Endodermal cell (in vitro differentiated cells): ENCODE results near the gene KERA. TPM values are rescaled to one million over a fixed set of nuclear protein-coding genes. Genes with fewer than 3 reads are reported as not detected.

Experiments
- DNase-seq: peaks from one replicate; pipeline ENCODE4 v3.0.0-alpha.2; 2017
- H3K27ac ChIP-seq: 2 replicates; pipeline ENCODE4 v1.5.1; 2013; ENCODE audit warnings: mild to moderate bottlenecking, low read depth, low read length, moderate library complexity
- H3K27me3 ChIP-seq: 2 replicates; pipeline ENCODE4 v1.6.1; 2013; ENCODE audit warnings: mild to moderate bottlenecking, low read length, moderate library complexity; ENCODE audit not compliant: insufficient read depth, control insufficient read depth, poor library complexity, severe bottlenecking
- H3K36me3 ChIP-seq: 2 replicates; pipeline ENCODE4 v1.7.0; 2013; ENCODE audit warnings: mild to moderate bottlenecking, low read length, moderate library complexity; ENCODE audit not compliant: control insufficient read depth, insufficient read depth
- H3K4me1 ChIP-seq: one replicate; pipeline ENCODE4 v1.7.0; 2013; ENCODE audit warnings: low read length; ENCODE audit not compliant: control insufficient read depth, insufficient read depth
- H3K4me3 ChIP-seq: 2 replicates; pipeline ENCODE4 v1.5.1; 2013; ENCODE audit warnings: mild to moderate bottlenecking, low read length, moderate library complexity
- H3K9ac ChIP-seq: 2 replicates; pipeline ENCODE4 v1.6.1; 2013; ENCODE audit warnings: mild to moderate bottlenecking, low read length, moderate library complexity; ENCODE audit not compliant: poor library complexity, severe bottlenecking; ENCODE audit errors: extremely low read depth
- H3K9me3 ChIP-seq: 2 replicates; pipeline ENCODE4 v1.6.1; 2013; ENCODE audit warnings: mild to moderate bottlenecking, low read length, moderate library complexity; ENCODE audit not compliant: control insufficient read depth
- H3K27ac Mint-ChIP-seq: 2 replicates; pipeline ENCODE4 v1.8.0; 2020; ENCODE audit warnings: mixed read lengths
- H3K27me3 Mint-ChIP-seq: 2 replicates; pipeline ENCODE4 v1.8.0; 2021; ENCODE audit warnings: mild to moderate bottlenecking, mixed read lengths; ENCODE audit not compliant: insufficient read depth
- H3K36me3 Mint-ChIP-seq: 2 replicates; pipeline ENCODE4 v1.8.0; 2020; ENCODE audit warnings: low read depth, mixed read lengths
- H3K4me1 Mint-ChIP-seq: 2 replicates; pipeline ENCODE4 v1.8.0; 2020; ENCODE audit warnings: mixed read lengths
- H3K4me3 Mint-ChIP-seq: 2 replicates; pipeline ENCODE4 v1.8.0; 2020; ENCODE audit warnings: mild to moderate bottlenecking, moderate library complexity, mixed read lengths
- H3K9me3 Mint-ChIP-seq: 2 replicates; pipeline ENCODE4 v1.8.0; 2020; ENCODE audit warnings: mild to moderate bottlenecking, mixed read lengths
- CTCF ChIP-seq: fragments of 200-600 bp; sonication (generic); conservative IDR thresholded peaks from 2 replicates; pipeline ENCODE4 v1.5.0; 2021; ENCODE audit warnings: antibody characterized with exemption, mild to moderate bottlenecking
- WGBS, 2 experiments: methylation state at CpG; one replicate each; pipeline versions ENCODE4 v1.1.5 to v1.1.7; 2013; ENCODE audit warnings: missing lambda C conversion rate in 2 of 2, mixed read lengths in 1 of 2; ENCODE audit not compliant: insufficient coverage in 1 of 2, insufficient read length in 1 of 2; 5-methylcytosine and 5-hydroxymethylcytosine counted together
- total RNA-seq, 2 donors: library from RNA; stranded (reverse); fragmentation: NEBNext Ultra II Directional in 1 of 2; extraction: Animal tissue kit (Norgen Biotek cat#: 25700) in 1 of 2; gene quantifications; 2 replicates in 1 of 2; 3 replicates in 1 of 2; pipeline ENCODE4 v1.2.1, GENCODE V29; 2021

KERA gene
- total RNA-seq, 2 donors from 2014 or later = not detected

DNA sequence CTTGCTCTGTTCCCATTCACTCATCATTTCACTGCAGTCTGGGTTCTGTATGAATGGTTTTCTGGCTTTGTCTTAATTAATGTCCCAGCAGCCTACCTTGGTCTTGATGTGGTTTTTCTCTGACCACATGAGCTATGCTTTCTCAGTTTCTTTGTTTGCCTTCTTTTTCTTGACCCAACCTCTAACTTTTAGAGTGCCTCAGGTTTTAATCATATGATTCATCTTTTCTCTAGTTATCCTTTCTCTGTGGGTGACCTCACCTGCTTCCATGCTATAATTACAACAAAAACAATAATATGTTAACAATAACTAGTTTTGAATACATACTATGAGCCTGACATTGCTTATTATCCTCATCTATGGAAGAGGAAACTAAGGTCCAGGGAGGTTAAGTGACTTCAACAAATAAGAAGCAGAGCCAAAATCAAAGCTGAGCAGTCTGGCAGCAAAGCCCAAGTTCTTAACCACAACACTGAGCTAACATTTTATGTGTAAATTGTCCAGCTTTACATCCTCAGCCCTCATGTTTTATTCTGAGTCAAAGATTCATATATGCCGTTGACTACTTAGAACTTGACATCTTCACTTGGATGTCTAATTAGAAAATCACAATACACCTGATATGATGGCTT, 48.4 kb downstream of the KERA start:
- Histone ChIP-seq H3K4me3 (no peak overlapping the region), H3K4me1 (no peaks in the 10 kb centered on the region), H3K27me3 (no peaks in the 10 kb centered on the region), H3K9me3 (no peaks in the 10 kb centered on the region), H3K9ac (no peak overlapping the region), H3K27ac (no peak overlapping the region), H3K36me3 (no peaks in the 10 kb centered on the region)
- Mint-ChIP-seq H3K27me3 (peaks cover 3% of the 10 kb centered on the region), H3K27ac (no peak overlapping the region), H3K4me1 (peaks cover 15% of the 10 kb centered on the region), H3K9me3 (no peaks in the 10 kb centered on the region), H3K4me3 (no peak overlapping the region), H3K36me3 (no peaks in the 10 kb centered on the region)
- 90 to 100% methylated on average over 1 of the region's 1 CpG for WGBS, 2 experiments
- DNase-seq = no peak
- no peak for TF ChIP-seq CTCF

- H3K27me3 Mint-ChIP-seq = no peaks in the 10 kb centered on the region
- no peaks in the 10 kb centered on the region for H3K9me3 ChIP-seq
- H3K27ac Mint-ChIP-seq = peak overlapping the region; percentile 37
- H3K27ac ChIP-seq = no peak overlapping the region
- no peak for TF ChIP-seq CTCF
- no peaks in the 10 kb centered on the region for H3K9me3 Mint-ChIP-seq
- no peak overlapping the region for H3K9ac ChIP-seq
- H3K36me3 Mint-ChIP-seq = no peaks in the 10 kb centered on the region
- no peaks in the 10 kb centered on the region for H3K36me3 ChIP-seq
- no peaks in the 10 kb centered on the region for H3K27me3 ChIP-seq
- H3K4me3 ChIP-seq = no peak overlapping the region
- no peak for DNase-seq
- peaks cover 15% of the 10 kb centered on the region for H3K4me1 Mint-ChIP-seq
- no peak overlapping the region for H3K4me3 Mint-ChIP-seq
- WGBS, 2 experiments = 88% methylated on average over 2 of the region's 2 CpGs; no CpG with 5 or more reads in 1 of the 2 experiments
- no peaks in the 10 kb centered on the region for H3K4me1 ChIP-seq
Measured at GRCh38 chr12:91007531-91008290, 50.1 kb downstream of the KERA start.

GRCh38 chr12:91004872-91005271, 53.0 kb downstream of the KERA start, which contains the start of gene EPYC:
Gene EPYC (minus strand): TSS chr12:91004972. CDS start chr12:91002565, 2,407 bp downstream.
- H3K4me1 ChIP-seq = no peaks in the 10 kb centered on the region

More at GRCh38 chr12:91004872-91005271, 53.0 kb downstream of the KERA start, which contains the start of gene EPYC:
- Mint-ChIP-seq H3K27me3 (peaks cover 2% of the 10 kb centered on the region), H3K27ac (no peak within 1 kb of the TSS), H3K4me3 (no peak within 1 kb of the TSS), H3K4me1 (peaks cover 15% of the 10 kb centered on the region), H3K36me3 (no peaks in the 10 kb centered on the region), H3K9me3 (no peaks in the 10 kb centered on the region)
- no peaks in the 10 kb centered on the region for H3K36me3 ChIP-seq
- DNase-seq = no peak
- H3K9ac ChIP-seq = no peak within 1 kb of the TSS
- no peaks in the 10 kb centered on the region for H3K27me3 ChIP-seq
- TF ChIP-seq CTCF = no peak
- no peaks in the 10 kb centered on the region for H3K9me3 ChIP-seq
- no peak within 1 kb of the TSS for H3K27ac ChIP-seq
- H3K4me3 ChIP-seq = no peak within 1 kb of the TSS
